Mesothelial cell of epicardium (in vitro differentiated cells): ENCODE measurements around the gene ANK2. TPM values are rescaled to one million over a fixed set of nuclear protein-coding genes. Genes with fewer than 3 reads are reported as not detected.

Experiments used
- DNase-seq, 2 experiments: peaks; one replicate each; pipeline ENCODE4 v3.0.0; 2021; ENCODE audit warnings: low spot score in 2 of 2; ENCODE audit not compliant: unreplicated experiment in 2 of 2
- H3K27ac Mint-ChIP-seq: 2 replicates; pipeline ENCODE4 v1.8.0; 2021; ENCODE audit warnings: mixed read lengths
- H3K27me3 Mint-ChIP-seq: 2 replicates; pipeline ENCODE4 v1.8.0; 2021; ENCODE audit warnings: low read depth, mixed read lengths
- H3K36me3 Mint-ChIP-seq: 2 replicates; pipeline ENCODE4 v1.8.0; 2021; ENCODE audit warnings: mixed read lengths
- H3K4me1 Mint-ChIP-seq: 2 replicates; pipeline ENCODE4 v1.8.0; 2021; ENCODE audit warnings: mixed read lengths
- H3K4me3 Mint-ChIP-seq: 2 replicates; pipeline ENCODE4 v1.8.0; 2021; ENCODE audit warnings: mild to moderate bottlenecking, moderate library complexity, mixed read lengths
- H3K9me3 Mint-ChIP-seq: 2 replicates; pipeline ENCODE4 v1.8.0; 2021; ENCODE audit warnings: mixed read lengths
- CTCF ChIP-seq: fragments of 200-600 bp; sonication (generic); IDR thresholded peaks from one replicate; pipeline ENCODE4 v1.5.0; 2021; ENCODE audit warnings: antibody characterized with exemption; ENCODE audit not compliant: unreplicated experiment
- total RNA-seq: library from RNA; stranded (reverse); gene quantifications from 3 replicates; pipeline ENCODE4 v1.2.1, GENCODE V29; 2021

ANK2 gene
- total RNA-seq, 1 donor from 2014 or later = 9.2 TPM

- H3K27me3 Mint-ChIP-seq = no peaks in the 10 kb centered on the region
- H3K27ac Mint-ChIP-seq = no peak overlapping the region
- no peak overlapping the region for H3K4me3 Mint-ChIP-seq
- TF ChIP-seq CTCF = no peak
- H3K9me3 Mint-ChIP-seq = no peaks in the 10 kb centered on the region
- no peak for DNase-seq
- H3K36me3 Mint-ChIP-seq = no peaks in the 10 kb centered on the region
- no peaks in the 10 kb centered on the region for H3K4me1 Mint-ChIP-seq
These were observed 263.1 kb downstream of the ANK2 start for GRCh38 chr4:113312529-113312928.

GRCh38 chr4:113314426-113314825 lies 265.0 kb downstream of the ANK2 start:
- TF ChIP-seq CTCF = no peak
- Mint-ChIP-seq H3K4me3 (no peak overlapping the region), H3K27ac (no peak overlapping the region), H3K9me3 (no peaks in the 10 kb centered on the region), H3K4me1 (no peaks in the 10 kb centered on the region), H3K36me3 (no peaks in the 10 kb centered on the region), H3K27me3 (no peaks in the 10 kb centered on the region)
- no peak for DNase-seq

GRCh38 chr4:113316879-113317278 lies 267.4 kb downstream of the ANK2 start:
- Mint-ChIP-seq H3K36me3 (no peaks in the 10 kb centered on the region), H3K4me1 (no peaks in the 10 kb centered on the region), H3K9me3 (no peaks in the 10 kb centered on the region), H3K27ac (no peak overlapping the region), H3K27me3 (no peaks in the 10 kb centered on the region), H3K4me3 (no peak overlapping the region)
- DNase-seq = no peak
- TF ChIP-seq CTCF = no peak

- DNase-seq = no peak
- Mint-ChIP-seq H3K4me1 (no peaks in the 10 kb centered on the region), H3K9me3 (no peaks in the 10 kb centered on the region), H3K4me3 (no peak overlapping the region), H3K27me3 (no peaks in the 10 kb centered on the region), H3K36me3 (no peaks in the 10 kb centered on the region), H3K27ac (no peak overlapping the region)
- no peak for TF ChIP-seq CTCF
These were observed 268.1 kb downstream of the ANK2 start for GRCh38 chr4:113317523-113317922.

- H3K27me3 Mint-ChIP-seq = no peaks in the 10 kb centered on the region
- H3K4me3 Mint-ChIP-seq = no peak overlapping the region
- no peak for DNase-seq
- no peaks in the 10 kb centered on the region for H3K36me3 Mint-ChIP-seq
- H3K27ac Mint-ChIP-seq = no peak overlapping the region
- H3K9me3 Mint-ChIP-seq = no peaks in the 10 kb centered on the region
- TF ChIP-seq CTCF = no peak
- no peaks in the 10 kb centered on the region for H3K4me1 Mint-ChIP-seq
These were observed 273.3 kb downstream of the ANK2 start for GRCh38 chr4:113322736-113323135.

- Mint-ChIP-seq H3K9me3 (no peaks in the 10 kb centered on the region), H3K36me3 (no peaks in the 10 kb centered on the region), H3K4me3 (no peak overlapping the region), H3K27me3 (no peaks in the 10 kb centered on the region), H3K27ac (no peak overlapping the region), H3K4me1 (no peaks in the 10 kb centered on the region)
- DNase-seq = no peak
- TF ChIP-seq CTCF = no peak
These were observed 276.6 kb downstream of the ANK2 start for GRCh38 chr4:113325876-113326615.
